Activated naive CD4-positive, alpha-beta T cell treated with anti-CD3 and anti-CD28 coated beads for 36 hours (primary cell): ENCODE results near the gene PCDHGB2. TPM values are rescaled to one million over a fixed set of nuclear protein-coding genes. Genes with fewer than 3 reads are reported as not detected.

ENCODE experiments used
- CTCF ChIA-PET: fragments of 350-600 bp; sonication (Branson Sonifier 250); formaldehyde crosslinking; loops from one replicate; lab custom pipeline; 2021; ENCODE audit warnings: antibody characterized with exemption; lab: Charles Lee
- DNase-seq: peaks from one replicate; pipeline ENCODE4 v3.0.0-alpha.2; 2020
- H3K27ac Mint-ChIP-seq: one replicate; pipeline ENCODE4 v1.8.0; 2021; ENCODE audit warnings: mild to moderate bottlenecking, mixed read lengths
- H3K27me3 Mint-ChIP-seq: one replicate; pipeline ENCODE4 v1.8.0; 2021; ENCODE audit warnings: low read depth, mixed read lengths
- H3K36me3 Mint-ChIP-seq: one replicate; pipeline ENCODE4 v1.8.0; 2021; ENCODE audit warnings: low read depth, mixed read lengths
- H3K4me1 Mint-ChIP-seq: one replicate; pipeline ENCODE4 v1.8.0; 2021; ENCODE audit warnings: low read depth, mixed read lengths
- H3K4me3 Mint-ChIP-seq: one replicate; pipeline ENCODE4 v1.8.0; 2021; ENCODE audit warnings: mild to moderate bottlenecking, moderate library complexity, mixed read lengths
- H3K9me3 Mint-ChIP-seq: one replicate; pipeline ENCODE4 v1.8.0; 2021; ENCODE audit warnings: mixed read lengths
- intact Hi-C: fragments of 100-400 bp; cut with micrococcal nuclease; formaldehyde crosslinking; loops from one replicate; pipeline ENCODE4 v1.15.1; 2023
- total RNA-seq, 2 experiments: library from RNA; stranded (reverse); gene quantifications; one replicate each; pipeline ENCODE4 v1.2.3, GENCODE V29; 2021

Gene PCDHGB2
- total RNA-seq, 2 experiments from 2014 or later = not detected

DNA sequence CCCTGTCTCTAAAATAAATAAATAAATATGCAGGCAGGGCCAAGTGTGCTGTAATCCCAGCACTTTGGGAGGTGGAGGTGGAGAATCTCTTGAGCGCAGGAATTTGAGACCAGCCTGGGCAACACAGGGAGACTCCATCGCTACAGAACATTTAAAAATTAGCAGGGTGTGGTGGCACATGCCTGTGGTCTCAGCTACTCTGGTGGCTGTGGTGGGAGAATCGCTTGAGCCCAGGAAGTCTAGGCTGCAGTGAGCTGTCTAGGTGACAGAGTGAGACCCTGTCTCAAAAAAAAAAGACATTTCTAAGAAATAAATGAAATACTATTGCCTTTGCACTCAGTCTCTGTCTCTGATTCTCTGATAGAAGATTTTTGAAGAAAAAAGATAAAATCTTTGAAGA, 51.8 kb downstream of the PCDHGB2 start:
- Mint-ChIP-seq H3K36me3 (peaks cover 23% of the 10 kb centered on the region), H3K4me1 (peaks cover 14% of the 10 kb centered on the region)
- CTCF ChIA-PET = interaction anchor here (0.6 to 2.7 kb wide), 6 partner anchors 8 to 101 kb away, joined by 3 to 14 read pairs (median 4); partner anchors contain the start of gene PCDHGA11

More for the DNA sequence above, 51.8 kb downstream of the PCDHGB2 start:
- Mint-ChIP-seq H3K9me3 (peaks cover 17% of the 10 kb centered on the region), H3K27me3 (peaks cover 68% of the 10 kb centered on the region), H3K4me3 (no peak overlapping the region), H3K27ac (no peak overlapping the region)
- no peak for DNase-seq
- intact Hi-C loops = loop anchor here (5.0 to 10.0 kb wide), 2 partner anchors 206 to 463 kb away; partner anchors contain the start of genes DIAPH1 and PCDH1

Other genes with a start within 250 kb of the PCDHGB2 start
- not detected for gene PCDHB4, start 238.2 kb upstream of the PCDHGB2 start, total RNA-seq
- gene PCDHB5, start 224.8 kb upstream of the PCDHGB2 start, total RNA-seq = not detected
- not detected for gene PCDHB6, start 209.9 kb upstream of the PCDHGB2 start, total RNA-seq
- gene PCDHB7, start 187.3 kb upstream of the PCDHGB2 start, total RNA-seq = not detected
- gene PCDHB8, start 182.2 kb upstream of the PCDHGB2 start, total RNA-seq = not detected
- not detected for gene PCDHB16, start 177.6 kb upstream of the PCDHGB2 start, total RNA-seq
- not detected for gene PCDHB9, start 172.8 kb upstream of the PCDHGB2 start, total RNA-seq
- not detected for gene PCDHB10, start 167.6 kb upstream of the PCDHGB2 start, total RNA-seq
- gene PCDHB11, start 160.4 kb upstream of the PCDHGB2 start, total RNA-seq = not detected
- not detected for gene PCDHB12, start 151.3 kb upstream of the PCDHGB2 start, total RNA-seq
- gene PCDHB13, start 146.1 kb upstream of the PCDHGB2 start, total RNA-seq = not detected
- gene PCDHB14, start 136.7 kb upstream of the PCDHGB2 start, total RNA-seq = not detected
- not detected for gene PCDHB15, start 114.6 kb upstream of the PCDHGB2 start, total RNA-seq
- not detected for gene SLC25A2, start 55.9 kb upstream of the PCDHGB2 start, total RNA-seq
- 10 to 100 TPM; 57.0 to 57.9 TPM for gene TAF7, start 39.2 kb upstream of the PCDHGB2 start, total RNA-seq
- not detected for gene PCDHGA1, start 29.5 kb upstream of the PCDHGB2 start, total RNA-seq
- gene PCDHGA2, start 21.2 kb upstream of the PCDHGB2 start, total RNA-seq = not detected
- not detected for gene PCDHGA3, start 16.2 kb upstream of the PCDHGB2 start, total RNA-seq
- not detected for gene PCDHGB1, start 9.9 kb upstream of the PCDHGB2 start, total RNA-seq
- not detected for gene PCDHGA4, start 5.0 kb upstream of the PCDHGB2 start, total RNA-seq
- gene PCDHGA5, start 4.2 kb downstream of the PCDHGB2 start, total RNA-seq = under 1 TPM in 1 of 2 experiments, not detected in 1; 0.05 TPM
- under 1 TPM in 1 of 2 experiments, not detected in 1; 0.07 TPM for gene PCDHGB3, start 10.2 kb downstream of the PCDHGB2 start, total RNA-seq
- under 1 TPM; 0.05 to 0.07 TPM for gene PCDHGA6, start 13.9 kb downstream of the PCDHGB2 start, total RNA-seq
- gene PCDHGA7, start 22.7 kb downstream of the PCDHGB2 start, total RNA-seq = not detected
- gene PCDHGB4, start 27.7 kb downstream of the PCDHGB2 start, total RNA-seq = not detected
- gene PCDHGA8, start 32.6 kb downstream of the PCDHGB2 start, total RNA-seq = not detected
- gene PCDHGB5, start 38.0 kb downstream of the PCDHGB2 start, total RNA-seq = under 1 TPM in 1 of 2 experiments, not detected in 1; 0.12 TPM
- gene PCDHGA9, start 42.8 kb downstream of the PCDHGB2 start, total RNA-seq = under 1 TPM in 1 of 2 experiments, not detected in 1; 0.07 TPM
- gene PCDHGB6, start 48.0 kb downstream of the PCDHGB2 start, total RNA-seq = under 1 TPM in 1 of 2 experiments, not detected in 1; 0.05 TPM
- under 1 TPM in 1 of 2 experiments, not detected in 1; 0.05 TPM for gene PCDHGA10, start 53.0 kb downstream of the PCDHGB2 start, total RNA-seq
- not detected for gene PCDHGB7, start 57.7 kb downstream of the PCDHGB2 start, total RNA-seq
- gene PCDHGA11, start 61.1 kb downstream of the PCDHGB2 start, total RNA-seq = under 1 TPM; 0.10 to 0.17 TPM
- gene PCDHGA12, start 70.5 kb downstream of the PCDHGB2 start, total RNA-seq = not detected
- under 1 TPM; 0.12 to 0.17 TPM for gene PCDHGC3, start 116.0 kb downstream of the PCDHGB2 start, total RNA-seq
- not detected for gene PCDHGC4, start 125.0 kb downstream of the PCDHGB2 start, total RNA-seq
- gene PCDHGC5, start 129.1 kb downstream of the PCDHGB2 start, total RNA-seq = not detected